PFSK-1 (cell line): ENCODE measurements around the gene FRMD8.

Experiments
- POLR2AphosphoS5 ChIP-seq: IDR thresholded peaks from 2 replicates; pipeline ENCODE4 v1.6.1; 2012; ENCODE audit warnings: low read depth, mild to moderate bottlenecking, control low read depth, low read length, moderate library complexity
- REST ChIP-seq, 2 experiments: IDR thresholded peaks; 2 replicates each; pipeline versions ENCODE4 v1.6.1 to v1.8.0; 2011 to 2012; ENCODE audit warnings: low read depth in 2 of 2, low read length in 2 of 2, control low read depth in 1 of 2, inconsistent platforms in 1 of 2, mild to moderate bottlenecking in 1 of 2, moderate library complexity in 1 of 2; ENCODE audit not compliant: insufficient read depth in 1 of 2
- SIN3A ChIP-seq: IDR thresholded peaks from 2 replicates; pipeline ENCODE4 v1.6.1; 2012; ENCODE audit warnings: mild to moderate bottlenecking, low read length, moderate library complexity, borderline replicate concordance; ENCODE audit not compliant: insufficient read depth
- TAF1 ChIP-seq: IDR thresholded peaks from 2 replicates; pipeline ENCODE4 v1.6.1; 2012; ENCODE audit warnings: low read length, control low read depth, borderline replicate concordance; ENCODE audit not compliant: insufficient read depth

DNA sequence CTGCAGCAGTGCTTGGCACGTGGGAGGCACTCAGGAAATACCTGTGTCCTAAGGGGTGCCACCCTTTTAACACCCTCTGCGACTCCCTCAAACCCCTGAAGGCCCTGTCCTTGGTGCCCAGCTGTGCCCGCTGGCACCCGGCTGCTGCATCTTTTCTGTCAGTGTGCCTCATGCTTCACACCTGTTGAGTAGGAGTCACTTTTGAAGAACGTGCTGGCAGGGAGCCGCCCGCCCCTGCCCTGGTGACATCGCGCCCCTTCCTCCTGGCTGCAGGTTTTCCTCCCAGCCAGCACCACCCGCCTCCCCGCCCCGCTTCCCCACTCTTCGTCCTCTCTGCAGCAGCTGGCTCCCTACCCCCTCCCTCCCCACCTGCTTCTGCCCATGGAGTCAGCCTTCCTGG lies 17.8 kb downstream of the FRMD8 start:
- TF ChIP-seq TAF1, result no peak
- no peak for TF ChIP-seq REST (IDR thresholded peaks at IDR 0.05; ENCODE audit: insufficient read depth in 1 of 2, low read depth in 2 of 2, low read length in 2 of 2)
- no peak for TF ChIP-seq POLR2AphosphoS5
- no peak for TF ChIP-seq SIN3A
